Kidney (tissue), 14 donors: ENCODE results near the gene COX10. TPM values are rescaled to one million over a fixed set of nuclear protein-coding genes. Genes with fewer than 3 reads are reported as not detected.

Experiments
- DNase-seq, 5 donors: peaks; one replicate each; pipeline ENCODE4 v3.0.0-alpha.2; 2013 to 2020
- FAIRE-seq: peaks from 2 replicates; lab custom pipeline; 2012; peaks lifted over from hg19 to GRCh38; lab: Jason Lieb, UNC
- H3K27ac ChIP-seq, 2 donors: one replicate each; pipeline ENCODE4 v1.7.0; 2013; ENCODE audit warnings: low read depth in 2 of 2, low read length in 2 of 2, inconsistent platforms in 1 of 2
- H3K27me3 ChIP-seq: one replicate; pipeline ENCODE4 v1.7.1; 2013; ENCODE audit warnings: low read length, inconsistent platforms; ENCODE audit not compliant: control insufficient read depth, insufficient read depth
- H3K36me3 ChIP-seq, 3 donors: one replicate each; pipeline versions ENCODE4 v1.7.0 to v1.7.1; 2013; ENCODE audit warnings: low read length in 3 of 3, control low read depth in 1 of 3, inconsistent platforms in 1 of 3; ENCODE audit not compliant: insufficient read depth in 3 of 3, control insufficient read depth in 2 of 3
- H3K4me1 ChIP-seq, 3 donors: one replicate each; pipeline versions ENCODE4 v1.7.0 to v1.7.1; 2013; ENCODE audit warnings: low read length in 3 of 3, inconsistent platforms in 1 of 3, low read depth in 1 of 3; ENCODE audit not compliant: control insufficient read depth in 2 of 3, insufficient read depth in 2 of 3
- H3K4me3 ChIP-seq, 3 donors: one replicate each; pipeline versions ENCODE4 v1.7.0 to v1.8.1; 2013; ENCODE audit warnings: low read length in 3 of 3, control low read depth in 1 of 3, inconsistent platforms in 1 of 3
- H3K9ac ChIP-seq, 3 donors: one replicate each; pipeline versions ENCODE4 v1.7.0 to v1.7.1; 2013; ENCODE audit warnings: low read length in 3 of 3, control low read depth in 1 of 3, inconsistent platforms in 1 of 3
- H3K9me3 ChIP-seq, 3 donors: one replicate each; pipeline versions ENCODE4 v1.7.0 to v1.7.1; 2013; ENCODE audit warnings: low read length in 3 of 3, control low read depth in 1 of 3, inconsistent platforms in 1 of 3; ENCODE audit not compliant: control insufficient read depth in 2 of 3, insufficient read depth in 1 of 3
- intact Hi-C: fragments of 100-400 bp; cut with DNase I; formaldehyde crosslinking; loops from one replicate; pipeline ENCODE4 v1.11.1; 2022
- polyA plus RNA-seq: library from polyadenylated mRNA; stranded (reverse); fragments of 350-450 nt; fragmentation: Illumina TruSeq; extraction: RNeasy Lipid Tissue Mini Kit (QIAGEN cat#74804); gene quantifications from one replicate; pipeline ENCODE4 v1.2.3, GENCODE V29; 2014; ENCODE audit warnings: low read depth, low replicate concordance; ENCODE audit not compliant: insufficient read depth
- total RNA-seq: library from RNA; stranded (reverse); fragmentation: NEBNext Ultra II Directional; extraction: Animal tissue kit (Norgen Biotek cat#: 25700); gene quantifications from one replicate; pipeline ENCODE4 v1.2.1, GENCODE V29; 2021
- TF ChIP-seq, protein P1 (sequence below): IDR thresholded peaks from 3 replicates; pipeline ENCODE4 v1.5.1; 2012; ENCODE audit warnings: mild to moderate bottlenecking, moderate library complexity, borderline replicate concordance; ENCODE audit not compliant: insufficient read depth; ENCODE audit errors: extremely low read depth
- donor health status: control.
- donor health status: control.
- donor health status: control.
- donor health status: control.
- donor health status: control.
- donor health status: DM: yes; HTN: yes; CAD: no.
- donor health status: Normal renal cell carcinoma (clear cell type).

Gene COX10
- total and polyA plus RNA-seq, 2 donors from 2014 or later: 14.2 to 18.0 TPM

GRCh38 chr17:14050616-14051015 lies 18.7 kb upstream of the COX10 start:
- TF ChIP-seq, protein P1, sequence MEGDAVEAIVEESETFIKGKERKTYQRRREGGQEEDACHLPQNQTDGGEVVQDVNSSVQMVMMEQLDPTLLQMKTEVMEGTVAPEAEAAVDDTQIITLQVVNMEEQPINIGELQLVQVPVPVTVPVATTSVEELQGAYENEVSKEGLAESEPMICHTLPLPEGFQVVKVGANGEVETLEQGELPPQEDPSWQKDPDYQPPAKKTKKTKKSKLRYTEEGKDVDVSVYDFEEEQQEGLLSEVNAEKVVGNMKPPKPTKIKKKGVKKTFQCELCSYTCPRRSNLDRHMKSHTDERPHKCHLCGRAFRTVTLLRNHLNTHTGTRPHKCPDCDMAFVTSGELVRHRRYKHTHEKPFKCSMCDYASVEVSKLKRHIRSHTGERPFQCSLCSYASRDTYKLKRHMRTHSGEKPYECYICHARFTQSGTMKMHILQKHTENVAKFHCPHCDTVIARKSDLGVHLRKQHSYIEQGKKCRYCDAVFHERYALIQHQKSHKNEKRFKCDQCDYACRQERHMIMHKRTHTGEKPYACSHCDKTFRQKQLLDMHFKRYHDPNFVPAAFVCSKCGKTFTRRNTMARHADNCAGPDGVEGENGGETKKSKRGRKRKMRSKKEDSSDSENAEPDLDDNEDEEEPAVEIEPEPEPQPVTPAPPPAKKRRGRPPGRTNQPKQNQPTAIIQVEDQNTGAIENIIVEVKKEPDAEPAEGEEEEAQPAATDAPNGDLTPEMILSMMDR: no peak
- H3K27ac ChIP-seq: no peak overlapping the region
- no peaks in the 10 kb centered on the region for H3K27me3 ChIP-seq
- DNase-seq (peak in 2 of 5 donors; percentile 2 to 27), FAIRE-seq (no peak)
- H3K4me3 ChIP-seq: no peak overlapping the region
- no peaks in the 10 kb centered on the region for H3K36me3 ChIP-seq
- H3K9ac ChIP-seq: no peak overlapping the region
- H3K4me1 ChIP-seq: no peaks in the 10 kb centered on the region
- no peaks in the 10 kb centered on the region for H3K9me3 ChIP-seq
- intact Hi-C loops: no loop called here

- FAIRE-seq (no peak), DNase-seq (no peak)
- Histone ChIP-seq H3K27me3 (no peaks in the 10 kb centered on the region), H3K4me3 (no peak overlapping the region), H3K9ac (no peak overlapping the region), H3K9me3 (no peaks in the 10 kb centered on the region), H3K4me1 (no peaks in the 10 kb centered on the region), H3K36me3 (no peaks in the 10 kb centered on the region), H3K27ac (no peak overlapping the region)
- intact Hi-C loops: no loop called here
- TF ChIP-seq, protein P1: no peak
Observed at GRCh38 chr17:14051692-14052091, 17.6 kb upstream of the COX10 start.

- intact Hi-C loops: no loop called here
- no peak for DNase-seq
- H3K9ac ChIP-seq: no peak overlapping the region
- H3K27me3 ChIP-seq: no peaks in the 10 kb centered on the region
- TF ChIP-seq, protein P1: no peak
- H3K4me3 ChIP-seq: no peak overlapping the region
- no peak for FAIRE-seq
- no peaks in the 10 kb centered on the region for H3K4me1 ChIP-seq
- no peaks in the 10 kb centered on the region for H3K9me3 ChIP-seq
- no peaks in the 10 kb centered on the region for H3K36me3 ChIP-seq
- H3K27ac ChIP-seq: no peak overlapping the region
Observed at GRCh38 chr17:14052886-14053615, 16.3 kb upstream of the COX10 start.
